HCT116 (cell line): Measurements from ENCODE around the gene UFD1. TPM values are rescaled to one million over a fixed set of nuclear protein-coding genes. Genes with fewer than 3 reads are reported as not detected.

Experiments
- ATAC-seq: fragments of 200-7000 bp; cut with Tn5 transposase; 2 replicates; pipeline ENCODE4 v1.9.1; 2020; ENCODE audit warnings: mild to moderate bottlenecking, moderate library complexity
- BruUV-seq: library from RNA; stranded (reverse); fragments of 400-500 nt; replicated peaks from 2 replicates; lab custom pipeline; 2021; lab: Mats Ljungman, UMichigan
- CTCF ChIA-PET: fragments of 300-600 bp; sonication (Branson Sonifier 250); formaldehyde crosslinking; loops from one replicate; lab custom pipeline; 2021; ENCODE audit warnings: antibody characterized with exemption; lab: Charles Lee
- POLR2A ChIA-PET: fragments of 300-600, 350-600 bp; sonication (Branson Sonifier 250); formaldehyde crosslinking; loops from one replicate; lab custom pipeline; 2021; ENCODE audit warnings: antibody characterized with exemption; lab: Charles Lee
- RAD21 ChIA-PET, 2 experiments: fragments of 300-600 bp; sonication (Branson Sonifier 250); formaldehyde crosslinking; loops; one replicate each; lab custom pipeline; 2023; ENCODE audit warnings: low total read pairs in 2 of 2; ENCODE audit not compliant: uncharacterized antibody in 2 of 2, unreplicated experiment in 2 of 2, low non-redundant PET in 1 of 2; lab: Charles Lee
- DNase-seq: peaks from one replicate; pipeline ENCODE4 v3.0.0-alpha.2; 2010; ENCODE audit warnings: low read depth, low spot score
- H2AFZ ChIP-seq: fragments of 200-600 bp; shearing (Covaris generic), sonication (generic); 2 replicates; pipeline ENCODE4 v1.6.1; 2017; ENCODE audit warnings: low read depth, mixed run types, mixed read lengths, antibody characterized with exemption, low read length; ENCODE audit not compliant: poor library complexity, severe bottlenecking
- H3K27ac ChIP-seq: 2 replicates; pipeline ENCODE4 v1.5.1; 2012; ENCODE audit warnings: low read depth, low read length
- H3K27me3 ChIP-seq: fragments of 200-600 bp; sonication (generic); 2 replicates; pipeline ENCODE4 v1.6.1; 2016; ENCODE audit warnings: mixed run types, low read length, mixed read lengths; ENCODE audit not compliant: insufficient read depth
- H3K36me3 ChIP-seq, 2 experiments: fragments of 200-500 bp in 1 of 2; fragments of 200-600 bp in 1 of 2; sonication (Bioruptor generic) in 1 of 2; sonication (generic) in 1 of 2; 2 replicates each; pipeline versions ENCODE4 v1.5.1 to v1.6.1; 2014 to 2016; ENCODE audit warnings: low read length in 2 of 2, inconsistent platforms in 1 of 2, mixed read lengths in 1 of 2, mixed run types in 1 of 2; ENCODE audit not compliant: insufficient read depth in 2 of 2, control insufficient read depth in 1 of 2
- H3K4me1 ChIP-seq, 2 experiments: fragments of 200-600 bp in 1 of 2; sonication (generic) in 1 of 2; 2 replicates each; pipeline versions ENCODE4 v1.5.1 to v1.6.1; 2012 to 2017; ENCODE audit warnings: low read length in 2 of 2, inconsistent platforms in 1 of 2, mild to moderate bottlenecking in 1 of 2, mixed read lengths in 1 of 2, mixed run types in 1 of 2, moderate library complexity in 1 of 2; ENCODE audit not compliant: insufficient read depth in 2 of 2, control insufficient read depth in 1 of 2
- H3K4me2 ChIP-seq: fragments of 200-600 bp; sonication (generic); 2 replicates; pipeline ENCODE4 v1.6.1; 2017; ENCODE audit warnings: mixed run types, low read length, mixed read lengths
- H3K4me3 ChIP-seq, 2 experiments: fragments of 200-600 bp in 1 of 2; sonication (generic) in 1 of 2; replicated peaks in 1 of 2; 2 replicates each; pipeline ENCODE4 v1.5.1; 2011 to 2016; ENCODE audit warnings: low read length in 2 of 2, control low read depth in 1 of 2, low read depth in 1 of 2, mild to moderate bottlenecking in 1 of 2, mixed read lengths in 1 of 2, mixed run types in 1 of 2
- H3K79me2 ChIP-seq: fragments of 200-600 bp; sonication (generic); 2 replicates; pipeline ENCODE4 v1.6.1; 2017; ENCODE audit warnings: mild to moderate bottlenecking, mixed run types, low read length, moderate library complexity, mixed read lengths; ENCODE audit not compliant: insufficient read depth
- H3K9ac ChIP-seq: fragments of 200-600 bp; sonication (generic); 2 replicates; pipeline ENCODE4 v1.6.1; 2016; ENCODE audit warnings: low read length, mixed read lengths
- H3K9me2 ChIP-seq: fragments of 200-600 bp; sonication (generic), shearing (Covaris generic); 2 replicates; pipeline ENCODE4 v1.6.1; 2017; ENCODE audit warnings: mixed run types, mild to moderate bottlenecking, moderate library complexity; ENCODE audit not compliant: insufficient read depth
- H3K9me3 ChIP-seq, 2 experiments: fragments of 200-500 bp in 1 of 2; fragments of 200-600 bp in 1 of 2; sonication (Bioruptor generic) in 1 of 2; sonication (generic) in 1 of 2; 2 replicates each; pipeline ENCODE4 v1.6.1; 2014 to 2017; ENCODE audit warnings: low read length in 2 of 2, mixed read lengths in 2 of 2, inconsistent platforms in 1 of 2, low read depth in 1 of 2, mild to moderate bottlenecking in 1 of 2, mixed run types in 1 of 2, moderate library complexity in 1 of 2; ENCODE audit not compliant: control insufficient read depth in 1 of 2, insufficient read depth in 1 of 2
- H4K20me1 ChIP-seq: fragments of 200-600 bp; sonication (generic), shearing (Covaris generic); 2 replicates; pipeline ENCODE4 v1.6.1; 2017; ENCODE audit warnings: mixed run types, mild to moderate bottlenecking, moderate library complexity; ENCODE audit not compliant: insufficient read depth
- EGR1 ChIP-seq: IDR thresholded peaks from 2 replicates; pipeline ENCODE4 v1.6.1; 2012; ENCODE audit warnings: low read depth
- ELF1 ChIP-seq: IDR thresholded peaks from 2 replicates; pipeline ENCODE4 v1.6.1; 2012; ENCODE audit warnings: low read depth, borderline replicate concordance
- EZH2 ChIP-seq: fragments of 200-600 bp; sonication (generic); IDR thresholded peaks from 2 replicates; pipeline ENCODE4 v1.6.1; 2017; ENCODE audit warnings: antibody characterized with exemption, mixed run types
- FOSL1 ChIP-seq: IDR thresholded peaks from 2 replicates; pipeline ENCODE4 v1.6.1; 2012; ENCODE audit warnings: low read depth
- MAX ChIP-seq: IDR thresholded peaks from 2 replicates; pipeline ENCODE4 v1.6.1; 2012
- POLR2A ChIP-seq: IDR thresholded peaks from 2 replicates; pipeline ENCODE4 v1.7.0; 2011; ENCODE audit warnings: borderline replicate concordance; ENCODE audit not compliant: insufficient read depth, insufficient read length; ENCODE audit errors: extremely low read depth
- POLR2AphosphoS5 ChIP-seq: IDR thresholded peaks from 2 replicates; pipeline ENCODE4 v1.6.1; 2011; ENCODE audit warnings: mild to moderate bottlenecking, low read depth, low read length, moderate library complexity
- RAD21 ChIP-seq: IDR thresholded peaks from 2 replicates; pipeline ENCODE4 v1.6.1; 2012; ENCODE audit warnings: low read depth, mild to moderate bottlenecking
- REST ChIP-seq: IDR thresholded peaks from 2 replicates; pipeline ENCODE4 v1.6.1; 2012; ENCODE audit warnings: low read depth
- SIN3A ChIP-seq: IDR thresholded peaks from 2 replicates; pipeline ENCODE4 v1.6.1; 2012; ENCODE audit warnings: low read depth
- YY1 ChIP-seq: IDR thresholded peaks from 2 replicates; pipeline ENCODE4 v1.6.1; 2011; ENCODE audit warnings: low read length, low read depth, moderate library complexity, mild to moderate bottlenecking; ENCODE audit not compliant: insufficient replicate concordance; ENCODE audit errors: extremely low read depth
- intact Hi-C: fragments of 100-400 bp; cut with micrococcal nuclease; formaldehyde crosslinking; loops from 2 replicates; pipeline ENCODE4 v1.10.0; 2022
- total RNA-seq: library from RNA; stranded (reverse); gene quantifications from one replicate; pipeline ENCODE4 v1.2.1, GENCODE V29; 2021; ENCODE audit not compliant: unreplicated experiment

Gene UFD1
- total RNA-seq, 1 experiment from 2014 or later = 97.5 TPM

- Histone ChIP-seq H3K27ac (no peak overlapping the region), H3K4me3 (no peak overlapping the region), H3K9ac (no peak overlapping the region), H3K9me2 (no peaks in the 10 kb centered on the region), H3K79me2 (peaks cover 16% of the 10 kb centered on the region; the same call in 1 of the 2 replicates), H4K20me1 (no peaks in the 10 kb centered on the region), H3K36me3 (peaks cover 31 to 35% of the 10 kb centered on the region in 2 experiments; a peak in 3 of 4 replicates), H3K4me2 (no peak overlapping the region), H3K4me1 (peaks cover 0 to 10% of the 10 kb centered on the region in 2 experiments; a peak in 2 of 4 replicates), H2AFZ (no peak overlapping the region), H3K9me3 (no peaks in the 10 kb centered on the region), H3K27me3 (no peaks in the 10 kb centered on the region)
- CTCF ChIA-PET = no interaction called here
- DNase-seq (no peak), ATAC-seq (no peak)
- POLR2A ChIA-PET = no interaction called here
- TF ChIP-seq MAX (no peak), POLR2A (no peak), EGR1 (no peak), FOSL1 (no peak), REST (no peak), SIN3A (no peak)
- BruUV-seq = no TSS peak
- RAD21 ChIA-PET = no interaction called here
- intact Hi-C loops = no loop called here
Measured at GRCh38 chr22:19406281-19406811, 72.6 kb downstream of the UFD1 start.

- Histone ChIP-seq H3K79me2 (peaks cover 9% of the 10 kb centered on the region; the same call in 1 of the 2 replicates), H3K36me3 (peaks cover 31 to 37% of the 10 kb centered on the region in 2 experiments; a peak in 3 of 4 replicates), H3K9me2 (no peaks in the 10 kb centered on the region), H3K27me3 (no peaks in the 10 kb centered on the region), H3K4me2 (no peak overlapping the region), H3K4me1 (peaks cover 0 to 10% of the 10 kb centered on the region in 2 experiments; a peak in 2 of 4 replicates), H3K9ac (no peak overlapping the region), H3K27ac (no peak overlapping the region), H4K20me1 (no peaks in the 10 kb centered on the region), H2AFZ (no peak overlapping the region), H3K4me3 (no peak overlapping the region), H3K9me3 (no peaks in the 10 kb centered on the region)
- RAD21 ChIA-PET = no interaction called here
- POLR2A ChIA-PET = no interaction called here
- intact Hi-C loops = no loop called here
- TF ChIP-seq REST (no peak), YY1 (no peak), POLR2AphosphoS5 (no peak), RAD21 (no peak), ELF1 (no peak), POLR2A (no peak), EZH2 (no peak)
- CTCF ChIA-PET = no interaction called here
- BruUV-seq = no TSS peak
- DNase-seq = no peak
- no peak for ATAC-seq
Measured at GRCh38 chr22:19405652-19406051, 73.3 kb downstream of the UFD1 start.
